Dedifferentiated amniotic fluid mesenchymal stem cell (primary cell): ENCODE data around the gene SPIN2B.

Experiments used
- DNase-seq: peaks from one replicate; pipeline ENCODE4 v3.0.0-alpha.2; 2016; ENCODE audit errors: extremely low spot score

SPIN2B gene

DNA sequence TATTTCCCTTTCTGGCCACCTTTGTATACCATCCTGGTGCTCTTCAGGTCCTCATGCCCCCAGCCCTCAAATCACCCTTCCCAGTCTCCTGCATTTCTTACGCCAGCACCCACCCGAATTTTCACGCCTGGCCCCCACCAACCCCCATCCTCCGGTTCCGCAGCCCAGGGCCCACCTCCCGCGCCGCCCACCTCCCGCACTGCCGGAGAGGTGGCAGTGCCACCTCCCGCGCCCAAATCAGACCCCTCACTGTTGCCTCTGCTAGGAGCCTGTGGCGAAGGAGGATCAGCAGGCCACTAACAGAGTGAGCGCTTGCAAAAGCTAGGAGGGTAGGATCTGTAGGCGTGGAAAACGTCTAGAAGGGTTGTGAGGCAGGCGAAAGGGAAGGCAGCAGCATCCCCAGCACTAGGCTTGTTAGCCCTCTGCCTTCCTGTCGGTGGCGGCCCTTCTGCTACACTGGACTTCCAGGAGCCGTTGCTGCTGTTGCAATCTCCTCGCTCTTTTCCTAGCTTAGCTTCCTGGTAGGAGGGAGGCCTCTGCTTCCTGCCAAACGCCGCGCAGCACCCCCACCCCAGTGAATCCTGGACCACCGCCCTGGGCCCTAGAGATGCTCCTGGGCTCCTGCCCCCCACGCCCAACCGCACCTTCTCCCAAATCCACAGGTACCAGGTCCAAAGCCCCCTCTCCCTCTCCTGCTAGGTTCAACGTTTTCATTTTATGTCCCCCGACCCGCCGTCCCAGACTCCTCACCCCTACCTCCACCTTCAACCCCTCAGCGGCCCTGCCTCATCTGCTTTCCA lies 51.0 kb downstream of the SPIN2B start:
- DNase-seq: no peak
